ENCODE data around the gene TWNK. TPM values are rescaled to one million over a fixed set of nuclear protein-coding genes. Genes with fewer than 3 reads are reported as not detected.

Gene TWNK
- total RNA-seq, 1 experiment from 2014 or later, result 38.7 TPM

- no peaks in the 10 kb centered on the region for H3K23me2 ChIP-seq (ENCODE audit: insufficient read length, low read depth, low read length, poor library complexity, severe bottlenecking)
- Mint-ChIP-seq H3K27me3 (ENCODE audit: low read depth) (no peaks in the 10 kb centered on the region; the same call in 1 of the 2 replicates), H3K36me3 (ENCODE audit: insufficient read depth in 1 of 3, low read depth in 3 of 3) (peaks cover 3 to 33% (median 22%) of the 10 kb centered on the region in 3 experiments; a peak in 5 of 7 replicates), H3K27ac (no peak overlapping the region), H3K4me1 (peaks cover under 1 to 1% of the 10 kb centered on the region in 2 experiments), H3K9me3 (no peaks in the 10 kb centered on the region), H3K4me3 (no peak overlapping the region)
- H3K79me1 ChIP-seq (ENCODE audit: insufficient read depth, low read depth, low read length, poor library complexity, severe bottlenecking), result no peaks in the 10 kb centered on the region
- no peak overlapping the region for H3K23ac ChIP-seq (ENCODE audit: insufficient read length, low read depth, low read length)
- H3K4me1 ChIP-seq (ENCODE audit: insufficient read depth, low read length), result no peaks in the 10 kb centered on the region
- no peak overlapping the region for H4K8ac ChIP-seq (replicated peaks; ENCODE audit: insufficient read length, low read depth, low read length)
- no peaks in the 10 kb centered on the region for H3K27me3 ChIP-seq (ENCODE audit: insufficient read depth, low read length)
- H3K27ac ChIP-seq (ENCODE audit: insufficient read length, low read depth, low read length), result no peak overlapping the region
- no peak overlapping the region for H2BK5ac ChIP-seq (ENCODE audit: insufficient read length, low read length)
- DNase-seq, result no peak
- H2BK120ac ChIP-seq (ENCODE audit: low read depth, low read length, poor library complexity, severe bottlenecking), result no peak overlapping the region
- no peak overlapping the region for H2AFZ ChIP-seq (ENCODE audit: low read length)
- no peak overlapping the region for H3K14ac ChIP-seq (ENCODE audit: insufficient read depth, low read length)
- H2BK20ac ChIP-seq (ENCODE audit: low read depth, low read length, poor library complexity, severe bottlenecking), result no peak overlapping the region
- H4K91ac ChIP-seq (ENCODE audit: insufficient read length, low read depth, low read length), result no peak overlapping the region
- H3K56ac ChIP-seq (ENCODE audit: insufficient read length, low read depth, low read length), result no peak overlapping the region
- no peak overlapping the region for H4K5ac ChIP-seq (ENCODE audit: insufficient read length, low read depth, low read length)
- H3K18ac ChIP-seq (ENCODE audit: insufficient read length, low read depth, low read length), result no peak overlapping the region
- no peak overlapping the region for H2BK12ac ChIP-seq (ENCODE audit: insufficient read length, low read depth, low read length)
- no peak overlapping the region for H2BK15ac ChIP-seq (ENCODE audit: low read depth, low read length)
- H3K4ac ChIP-seq (ENCODE audit: low read depth, low read length), result no peak overlapping the region
- no peak overlapping the region for H3K9ac ChIP-seq (ENCODE audit: extremely low read depth, insufficient read length, low read length)
- H3K4me2 ChIP-seq (ENCODE audit: insufficient read depth, insufficient read length, low read length), result no peak overlapping the region
- H3K9me3 ChIP-seq (ENCODE audit: control insufficient read depth, low read depth, low read length), result no peaks in the 10 kb centered on the region
- no peaks in the 10 kb centered on the region for H4K20me1 ChIP-seq (ENCODE audit: control insufficient read depth, insufficient read depth, insufficient read length)
- H3T11ph ChIP-seq (ENCODE audit: low read length), result no peak overlapping the region
- H2AK5ac ChIP-seq (ENCODE audit: insufficient read length, low read length), result no peak overlapping the region
- WGBS (ENCODE audit: extremely low coverage, insufficient read length, low lambda C conversion rate), result no CpG with 5 or more reads among the region's 5 CpGs
- TF ChIP-seq CTCF (conservative IDR thresholded peaks at IDR 0.05), result no peak
- no peaks in the 10 kb centered on the region; the same call in 1 of the 2 replicates for H3K79me2 ChIP-seq (ENCODE audit: insufficient read depth, low read length)
These were observed 6.1 kb upstream of the TWNK start for GRCh38 chr10:100981178-100981772.
